ENCODE results near the gene C12orf42. TPM values are rescaled to one million over a fixed set of nuclear protein-coding genes. Genes with fewer than 3 reads are reported as not detected.
A peak's percentile ranks its signal among the peaks of the same experiment; 100 is the strongest.

C12orf42 gene
- total and polyA plus RNA-seq, 10 of the 15 experiments (the other 5 are each of a cell fraction or from before 2014, with no cell fraction given): 1.4 to 7.0 (median 2.4) TPM

GRCh38 chr12:103268831-103269514 is 226.8 kb downstream of the C12orf42 start (continued):
- no peak for TF ChIP-seq ZNF592 (IDR thresholded peaks at IDR 0.05)
- TF ChIP-seq SP1 (IDR thresholded peaks at IDR 0.05; ENCODE audit: low read depth, low read length): no peak
- no peak for TF ChIP-seq USF2 (IDR thresholded peaks at IDR 0.05; ENCODE audit: borderline replicate concordance, low read depth, low read length)
- TF ChIP-seq CREB1 (IDR thresholded peaks at IDR 0.05; ENCODE audit: low read depth): peak; percentile 40; the same call in 1 of the 2 replicates
- TF ChIP-seq SPI1 (IDR thresholded peaks at IDR 0.05; ENCODE audit: borderline replicate concordance, insufficient read depth, low read depth, low read length): no peak
- TF ChIP-seq SUPT20H (IDR thresholded peaks at IDR 0.05; ENCODE audit: borderline replicate concordance, control insufficient read depth, low read depth, low read length): no peak
- TF ChIP-seq E2F4 (IDR thresholded peaks at IDR 0.05; ENCODE audit: low read depth, low read length): no peak
- TF ChIP-seq TARDBP (IDR thresholded peaks at IDR 0.05; ENCODE audit: borderline replicate concordance): no peak
- no peak for TF ChIP-seq ZBED1 (IDR thresholded peaks at IDR 0.05; ENCODE audit: borderline replicate concordance)
- no peak for TF ChIP-seq IRF4 (IDR thresholded peaks at IDR 0.05; ENCODE audit: low read depth, low read length)
- TF ChIP-seq POLR2A (IDR thresholded peaks at IDR 0.05; ENCODE audit: low read depth, low read length): no peak
- TF ChIP-seq IKZF2 (IDR thresholded peaks at IDR 0.05): peak in 1 of 2 experiments; percentile 48; a peak in 3 of 4 replicates
- TF ChIP-seq EED (IDR thresholded peaks at IDR 0.05; ENCODE audit: low read depth): 0 out of 2 replicates have a peak, but pooled peaks have one; percentile 24
- no peak for TF ChIP-seq RFX5 (IDR thresholded peaks at IDR 0.05; ENCODE audit: low read depth, low read length)
- TF ChIP-seq ZNF24 (IDR thresholded peaks at IDR 0.05): no peak
- no peak for TF ChIP-seq CTCF (IDR thresholded peaks at IDR 0.05 in 2 of 3, conservative IDR thresholded peaks at IDR 0.05 in 1 of 3; ENCODE audit: control insufficient read depth in 2 of 3, extremely low read depth in 1 of 3, insufficient read depth in 1 of 3, low read depth in 3 of 3, low read length in 3 of 3)
- TF ChIP-seq MLLT1 (IDR thresholded peaks at IDR 0.05): no peak
- TF ChIP-seq CREM (IDR thresholded peaks at IDR 0.05; ENCODE audit: low read depth): 0 out of 2 replicates have a peak, but pooled peaks have one; percentile 41
- TF ChIP-seq MXI1 (IDR thresholded peaks at IDR 0.05; ENCODE audit: low read depth, low read length): no peak
- TF ChIP-seq PBX3 (IDR thresholded peaks at IDR 0.05; ENCODE audit: insufficient replicate concordance, low read depth, low read length): peak; percentile 61

Data from GM12878 (cell line).